HEK293 (cell line): ENCODE results near the gene ACACB.

ENCODE experiments used
- CTCF ChIA-PET: fragments of 350-600 bp; formaldehyde crosslinking; extraction: SDS; loops from one replicate; lab custom pipeline; 2021; ENCODE audit warnings: antibody characterized with exemption; lab: Yijun Ruan, JAX
- POLR2A ChIA-PET: fragments of 300-600 bp; formaldehyde crosslinking; extraction: SDS; loops from one replicate; lab custom pipeline; 2020; ENCODE audit warnings: antibody characterized with exemption, inconsistent platforms; lab: Yijun Ruan, JAX
- H3K27ac ChIP-seq: fragments of 200-500 bp; sonication (Bioruptor generic); 2 replicates; pipeline ENCODE4 v1.5.1; 2014; ENCODE audit warnings: low read depth, low read length, control low read depth, inconsistent platforms; ENCODE audit errors: extremely low read depth
- H3K36me3 ChIP-seq, 2 experiments: fragments of 200-500 bp in 1 of 2; sonication (Bioruptor generic) in 1 of 2; 1 replicate in 1 of 2; 2 replicates in 1 of 2; pipeline ENCODE4 v1.5.1; 2014 to 2017; ENCODE audit warnings: inconsistent platforms in 2 of 2, low read length in 2 of 2; ENCODE audit not compliant: control insufficient read depth in 2 of 2, insufficient read depth in 1 of 2
- H3K4me1 ChIP-seq: fragments of 200-500 bp; sonication (Bioruptor generic); 2 replicates; pipeline ENCODE4 v1.5.1; 2014; ENCODE audit warnings: mild to moderate bottlenecking, low read length, inconsistent platforms; ENCODE audit not compliant: control insufficient read depth, insufficient read depth
- H3K4me3 ChIP-seq: 2 replicates; pipeline ENCODE4 v1.5.1; 2011; ENCODE audit warnings: low read depth, mild to moderate bottlenecking, control low read depth, low read length, moderate library complexity
- H3K9me3 ChIP-seq: fragments of 200-500 bp; sonication (Bioruptor generic); 2 replicates; pipeline ENCODE4 v1.5.1; 2014; ENCODE audit warnings: low read depth, low read length, inconsistent platforms; ENCODE audit not compliant: control insufficient read depth, insufficient read depth
- ATF2 ChIP-seq: fragments of 450-650 bp; formaldehyde crosslinking; IDR thresholded peaks from 2 replicates; pipeline ENCODE4 v1.5.1; 2016; ENCODE audit warnings: missing biosample characterization, missing genetic modification characterization, low read depth
- ELK4 ChIP-seq: IDR thresholded peaks from 2 replicates; pipeline ENCODE4 v1.6.1; 2011; ENCODE audit warnings: mild to moderate bottlenecking, low read depth, low read length, borderline replicate concordance
- GLI2 ChIP-seq: fragments of 450-650 bp; formaldehyde crosslinking; IDR thresholded peaks from 2 replicates; pipeline ENCODE4; 2017; ENCODE audit warnings: missing biosample characterization, missing genetic modification characterization, low read depth, borderline replicate concordance
- HOXD13 ChIP-seq: sonication (generic); formaldehyde crosslinking; IDR thresholded peaks from 2 replicates; pipeline ENCODE4 v1.8.0; 2022; ENCODE audit warnings: missing genetic modification reagents, borderline replicate concordance
- OVOL3 ChIP-seq: fragments of 450-650 bp; formaldehyde crosslinking; IDR thresholded peaks from 2 replicates; pipeline ENCODE4 v1.5.1; 2016; ENCODE audit warnings: missing biosample characterization, missing genetic modification characterization
- SP2 ChIP-seq: fragments of 450-650 bp; formaldehyde crosslinking; IDR thresholded peaks from 2 replicates; pipeline ENCODE4 v1.5.1; 2016; ENCODE audit warnings: missing biosample characterization, missing genetic modification characterization
- SP3 ChIP-seq: fragments of 450-650 bp; formaldehyde crosslinking; IDR thresholded peaks from 2 replicates; pipeline ENCODE4 v1.5.1; 2016; ENCODE audit warnings: missing biosample characterization, missing genetic modification characterization
- ZBTB44 ChIP-seq: fragments of 450-650 bp; IDR thresholded peaks from 2 replicates; pipeline ENCODE4 v1.5.1; 2018; ENCODE audit warnings: missing biosample characterization, mild to moderate bottlenecking, missing genetic modification characterization
- ZFP41 ChIP-seq: fragments of 450-650 bp; formaldehyde crosslinking; IDR thresholded peaks from 2 replicates; pipeline ENCODE4 v1.5.1; 2016; ENCODE audit warnings: missing biosample characterization, missing genetic modification characterization, borderline replicate concordance
- ZFP69B ChIP-seq: fragments of 450-650 bp; formaldehyde crosslinking; IDR thresholded peaks from 2 replicates; pipeline ENCODE4 v1.5.1; 2016; ENCODE audit warnings: missing biosample characterization, missing genetic modification characterization
- ZNF133 ChIP-seq: fragments of 450-650 bp; formaldehyde crosslinking; IDR thresholded peaks from 2 replicates; pipeline ENCODE4 v1.5.1; 2016; ENCODE audit warnings: missing biosample characterization, missing genetic modification characterization
- ZNF140 ChIP-seq: fragments of 450-650 bp; formaldehyde crosslinking; IDR thresholded peaks from 2 replicates; pipeline ENCODE4 v1.5.1; 2016; ENCODE audit warnings: missing biosample characterization, missing genetic modification characterization
- ZNF169 ChIP-seq: fragments of 450-650 bp; formaldehyde crosslinking; IDR thresholded peaks from 2 replicates; pipeline ENCODE4 v1.5.1; 2016; ENCODE audit warnings: missing biosample characterization, missing genetic modification characterization
- ZNF19 ChIP-seq: fragments of 450-650 bp; formaldehyde crosslinking; IDR thresholded peaks from 2 replicates; pipeline ENCODE4; 2016; ENCODE audit warnings: missing biosample characterization, missing genetic modification characterization, low read depth
- ZNF26 ChIP-seq: fragments of 450-650 bp; formaldehyde crosslinking; IDR thresholded peaks from 2 replicates; pipeline ENCODE4 v1.5.1; 2016; ENCODE audit warnings: missing biosample characterization, missing genetic modification characterization
- ZNF311 ChIP-seq: fragments of 450-650 bp; formaldehyde crosslinking; IDR thresholded peaks from 2 replicates; pipeline ENCODE4 v1.5.1; 2017; ENCODE audit warnings: missing biosample characterization, missing genetic modification characterization, borderline replicate concordance
- ZNF362 ChIP-seq: fragments of 450-650 bp; formaldehyde crosslinking; IDR thresholded peaks from 2 replicates; pipeline ENCODE4 v1.5.1; 2016; ENCODE audit warnings: missing biosample characterization, missing genetic modification characterization
- ZNF449 ChIP-seq: fragments of 450-650 bp; formaldehyde crosslinking; IDR thresholded peaks from 2 replicates; pipeline ENCODE4 v1.5.1; 2017; ENCODE audit warnings: missing biosample characterization, mild to moderate bottlenecking, missing genetic modification characterization, moderate library complexity
- ZNF548 ChIP-seq: fragments of 450-650 bp; formaldehyde crosslinking; IDR thresholded peaks from 2 replicates; pipeline ENCODE4 v1.5.1; 2016; ENCODE audit warnings: missing biosample characterization, missing genetic modification characterization
- ZNF560 ChIP-seq: fragments of 450-650 bp; formaldehyde crosslinking; IDR thresholded peaks from 2 replicates; pipeline ENCODE4 v1.5.1; 2017; ENCODE audit warnings: missing biosample characterization, missing genetic modification characterization, borderline replicate concordance
- ZNF600 ChIP-seq: fragments of 450-650 bp; formaldehyde crosslinking; IDR thresholded peaks from 2 replicates; pipeline ENCODE4 v1.5.1; 2016; ENCODE audit warnings: missing biosample characterization, missing genetic modification characterization
- ZNF76 ChIP-seq: fragments of 450-650 bp; formaldehyde crosslinking; IDR thresholded peaks from 2 replicates; pipeline ENCODE4; 2016; ENCODE audit warnings: low read depth, missing biosample characterization, missing genetic modification characterization, borderline replicate concordance
- TF ChIP-seq, protein P1 (sequence below): fragments of 450-650 bp; IDR thresholded peaks from 2 replicates; pipeline ENCODE4 v1.5.1; 2018; ENCODE audit warnings: missing biosample characterization, missing genetic modification characterization
- TF ChIP-seq, protein P2 (sequence below): fragments of 450-650 bp; formaldehyde crosslinking; IDR thresholded peaks from 2 replicates; pipeline ENCODE4 v1.5.1; 2016; ENCODE audit warnings: missing biosample characterization, missing genetic modification characterization

Gene ACACB

GRCh38 chr12:109309381-109310246 is 193.2 kb downstream of the ACACB start:
- CTCF ChIA-PET: no interaction called here
- POLR2A ChIA-PET: interaction anchor here (0.6 to 1.0 kb wide), 3 partner anchors 29 to 420 kb away, joined by 3 read pairs; no protein-coding TSS in a partner anchor
- no peaks in the 10 kb centered on the region for H3K36me3 ChIP-seq
- H3K9me3 ChIP-seq: no peaks in the 10 kb centered on the region
- H3K27ac ChIP-seq: peak overlapping the region; percentile 62; the same call in 1 of the 2 replicates
- H3K4me1 ChIP-seq: peaks cover 14% of the 10 kb centered on the region
- H3K4me3 ChIP-seq: peak overlapping the region; percentile 52
- TF ChIP-seq ZNF26 (tag by site-specific recombination): no peak
- no peak for TF ChIP-seq ZNF76
- no peak for TF ChIP-seq ELK4
- no peak for TF ChIP-seq ZNF140 (tag by site-specific recombination)
- peak; percentile 36; the same call in 1 of the 2 replicates for TF ChIP-seq SP3
- TF ChIP-seq ZNF169 (tag by site-specific recombination): no peak
- no peak for TF ChIP-seq ZNF362 (tag by site-specific recombination)
- peak; percentile 99 for TF ChIP-seq ZBTB44 (tag by site-specific recombination)
- TF ChIP-seq HOXD13: no peak
- TF ChIP-seq ZNF560 (tag by site-specific recombination): no peak
- TF ChIP-seq ZFP41 (tag by site-specific recombination): no peak
- TF ChIP-seq, protein P1, sequence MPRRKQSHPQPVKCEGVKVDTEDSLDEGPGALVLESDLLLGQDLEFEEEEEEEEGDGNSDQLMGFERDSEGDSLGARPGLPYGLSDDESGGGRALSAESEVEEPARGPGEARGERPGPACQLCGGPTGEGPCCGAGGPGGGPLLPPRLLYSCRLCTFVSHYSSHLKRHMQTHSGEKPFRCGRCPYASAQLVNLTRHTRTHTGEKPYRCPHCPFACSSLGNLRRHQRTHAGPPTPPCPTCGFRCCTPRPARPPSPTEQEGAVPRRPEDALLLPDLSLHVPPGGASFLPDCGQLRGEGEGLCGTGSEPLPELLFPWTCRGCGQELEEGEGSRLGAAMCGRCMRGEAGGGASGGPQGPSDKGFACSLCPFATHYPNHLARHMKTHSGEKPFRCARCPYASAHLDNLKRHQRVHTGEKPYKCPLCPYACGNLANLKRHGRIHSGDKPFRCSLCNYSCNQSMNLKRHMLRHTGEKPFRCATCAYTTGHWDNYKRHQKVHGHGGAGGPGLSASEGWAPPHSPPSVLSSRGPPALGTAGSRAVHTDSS (tag by site-specific recombination): 0 out of 2 replicates have a peak, but pooled peaks have one; percentile 7
- no peak for TF ChIP-seq ZNF133 (tag by site-specific recombination)
- TF ChIP-seq OVOL3 (tag by site-specific recombination): no peak
- TF ChIP-seq ZNF548 (tag by site-specific recombination): no peak
- no peak for TF ChIP-seq GLI2 (tag by site-specific recombination)
- TF ChIP-seq ZNF19 (tag by site-specific recombination): no peak
- no peak for TF ChIP-seq ZNF311 (tag by site-specific recombination)
- TF ChIP-seq ZNF600 (tag by site-specific recombination): no peak
- TF ChIP-seq, protein P2, sequence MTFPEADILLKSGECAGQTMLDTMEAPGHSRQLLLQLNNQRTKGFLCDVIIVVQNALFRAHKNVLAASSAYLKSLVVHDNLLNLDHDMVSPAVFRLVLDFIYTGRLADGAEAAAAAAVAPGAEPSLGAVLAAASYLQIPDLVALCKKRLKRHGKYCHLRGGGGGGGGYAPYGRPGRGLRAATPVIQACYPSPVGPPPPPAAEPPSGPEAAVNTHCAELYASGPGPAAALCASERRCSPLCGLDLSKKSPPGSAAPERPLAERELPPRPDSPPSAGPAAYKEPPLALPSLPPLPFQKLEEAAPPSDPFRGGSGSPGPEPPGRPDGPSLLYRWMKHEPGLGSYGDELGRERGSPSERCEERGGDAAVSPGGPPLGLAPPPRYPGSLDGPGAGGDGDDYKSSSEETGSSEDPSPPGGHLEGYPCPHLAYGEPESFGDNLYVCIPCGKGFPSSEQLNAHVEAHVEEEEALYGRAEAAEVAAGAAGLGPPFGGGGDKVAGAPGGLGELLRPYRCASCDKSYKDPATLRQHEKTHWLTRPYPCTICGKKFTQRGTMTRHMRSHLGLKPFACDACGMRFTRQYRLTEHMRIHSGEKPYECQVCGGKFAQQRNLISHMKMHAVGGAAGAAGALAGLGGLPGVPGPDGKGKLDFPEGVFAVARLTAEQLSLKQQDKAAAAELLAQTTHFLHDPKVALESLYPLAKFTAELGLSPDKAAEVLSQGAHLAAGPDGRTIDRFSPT (tag by site-specific recombination): no peak
- 0 out of 2 replicates have a peak, but pooled peaks have one; percentile 3 for TF ChIP-seq SP2
- peak; percentile 24; the same call in 1 of the 2 replicates for TF ChIP-seq ZFP69B (tag by site-specific recombination)
- peak; percentile 34; the same call in 1 of the 2 replicates for TF ChIP-seq ZNF449 (tag by site-specific recombination)
- no peak for TF ChIP-seq ATF2 (tag by site-specific recombination)
